Uterus (tissue), 2 donors: ENCODE results near the gene SAMD8.

Experiments used
- CTCF ChIP-seq, 4 experiments: fragments of 200-600 bp in 2 of 4; fragments of 450-650 bp in 2 of 4; sonication (generic) in 2 of 4; IDR thresholded peaks; one replicate each; pipeline ENCODE4 v1.5.1; 2016 to 2019; ENCODE audit warnings: antibody characterized with exemption in 4 of 4, mild to moderate bottlenecking in 2 of 4, moderate library complexity in 1 of 4
- POLR2A ChIP-seq, 2 donors: fragments of 450-650 bp; IDR thresholded peaks; one replicate each; pipeline ENCODE4 v1.6.1; 2016; ENCODE audit warnings: antibody characterized with exemption in 2 of 2, mild to moderate bottlenecking in 1 of 2, moderate library complexity in 1 of 2

DNA sequence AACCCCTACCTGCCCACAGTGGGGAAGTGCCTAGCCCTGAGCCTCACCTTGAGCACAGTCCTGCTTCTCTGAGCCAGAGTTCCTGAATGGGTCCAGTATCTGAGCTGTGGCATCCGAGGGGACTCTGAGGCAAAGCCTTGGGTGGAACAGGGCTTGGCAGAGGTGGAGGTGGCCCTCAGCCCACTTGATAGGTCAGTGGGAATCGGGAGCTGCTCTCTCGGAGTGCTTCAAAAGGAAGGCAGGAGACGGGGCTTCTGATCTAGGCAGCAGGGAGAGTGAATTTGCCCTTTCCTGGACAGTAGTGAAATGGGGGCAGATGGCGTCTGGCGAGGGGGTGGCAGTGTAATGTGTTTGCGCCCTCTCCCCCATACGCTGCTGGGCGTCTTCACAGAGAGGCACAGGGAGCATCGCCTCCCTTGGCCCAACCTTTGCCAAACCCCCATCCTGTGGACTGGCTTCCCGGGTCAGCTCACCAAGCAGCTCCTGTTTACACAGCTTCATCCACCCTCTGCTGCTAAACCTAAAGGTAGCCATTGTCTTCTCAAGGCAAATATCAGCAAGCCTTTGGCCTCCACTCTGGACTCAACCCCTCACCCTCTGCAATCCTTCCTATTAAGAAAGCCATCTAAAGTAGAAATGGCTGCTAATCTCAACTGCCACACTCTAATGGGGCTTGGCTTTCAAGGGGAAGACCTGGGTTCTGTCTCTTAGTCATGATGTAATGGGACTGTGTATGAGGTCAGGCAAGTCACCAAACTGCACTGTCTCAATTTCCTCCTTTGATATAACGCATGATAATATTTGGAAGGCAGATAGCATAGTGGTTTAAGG is 78.0 kb downstream of the SAMD8 start:
- TF ChIP-seq POLR2A (IDR thresholded peaks at IDR 0.05) = no peak
- TF ChIP-seq CTCF (IDR thresholded peaks at IDR 0.05) = no peak
